GM19193 (cell line): ENCODE results near the gene WNT7A.

Experiments
- POLR2A ChIP-seq: IDR thresholded peaks from 4 replicates; pipeline ENCODE4 v1.6.1; 2011; ENCODE audit not compliant: insufficient read depth, insufficient read length; ENCODE audit errors: extremely low read depth

The WNT7A gene

GRCh38 chr3:13821126-13821525, 58.7 kb downstream of the WNT7A start:
- TF ChIP-seq POLR2A: no peak

- no peak for TF ChIP-seq POLR2A
Measured at GRCh38 chr3:13818919-13819318, 61.0 kb downstream of the WNT7A start.

GRCh38 chr3:13815088-13815683, 64.7 kb downstream of the WNT7A start:
- TF ChIP-seq POLR2A: no peak

- no peak for TF ChIP-seq POLR2A
Measured at GRCh38 chr3:13812034-13812471, 67.8 kb downstream of the WNT7A start.

- TF ChIP-seq POLR2A: no peak
Measured at GRCh38 chr3:13811614-13812013, 68.3 kb downstream of the WNT7A start.

GRCh38 chr3:13808550-13808949, 71.3 kb downstream of the WNT7A start:
- TF ChIP-seq POLR2A: no peak

- TF ChIP-seq POLR2A: no peak
Measured at GRCh38 chr3:13801361-13802204, 78.3 kb downstream of the WNT7A start.

- no peak for TF ChIP-seq POLR2A
Measured at GRCh38 chr3:13800064-13800463, 79.8 kb downstream of the WNT7A start.

- no peak for TF ChIP-seq POLR2A
Measured at GRCh38 chr3:13798401-13798800, 81.5 kb downstream of the WNT7A start.

- TF ChIP-seq POLR2A: no peak
Measured at GRCh38 chr3:13796701-13797460, 83.0 kb downstream of the WNT7A start.

- TF ChIP-seq POLR2A: no peak
Measured at GRCh38 chr3:13795816-13796215, 84.1 kb downstream of the WNT7A start.

- no peak for TF ChIP-seq POLR2A
Measured at GRCh38 chr3:13794322-13794721, 85.5 kb downstream of the WNT7A start.

GRCh38 chr3:13793451-13793850, 86.4 kb downstream of the WNT7A start:
- no peak for TF ChIP-seq POLR2A

- TF ChIP-seq POLR2A: no peak
Measured at GRCh38 chr3:13792512-13793371, 87.1 kb downstream of the WNT7A start.
